Psoas muscle (tissue), 8 donors: Measurements from ENCODE around the gene CDO1. TPM values are rescaled to one million over a fixed set of nuclear protein-coding genes. Genes with fewer than 3 reads are reported as not detected.

Experiments
- ATAC-seq, 4 donors: fragments of 200-7000 bp; cut with Tn5 transposase; one replicate each; pipeline ENCODE4 v1.9.1; 2020; ENCODE audit warnings: moderate library complexity in 3 of 4, mild to moderate bottlenecking in 2 of 4
- DNase-seq, 2 donors: peaks; one replicate each; pipeline ENCODE4 v3.0.0-alpha.2; 2020
- H3K27ac ChIP-seq: fragments of 200-600 bp; one replicate; pipeline ENCODE4 v1.8.0; 2022
- H3K27me3 ChIP-seq, 3 donors: fragments of 200-600 bp in 1 of 3; one replicate each; pipeline versions ENCODE4 v1.6.1 to v1.8.0; 2013 to 2022; ENCODE audit warnings: low read length in 2 of 3, mild to moderate bottlenecking in 2 of 3, moderate library complexity in 1 of 3; ENCODE audit not compliant: insufficient read depth in 3 of 3
- H3K36me3 ChIP-seq, 2 donors: fragments of 200-600 bp in 1 of 2; one replicate each; pipeline versions ENCODE4 v1.6.1 to v1.8.0; 2013 to 2022; ENCODE audit warnings: low read depth in 1 of 2, mild to moderate bottlenecking in 1 of 2, moderate library complexity in 1 of 2; ENCODE audit not compliant: insufficient read depth in 1 of 2
- H3K4me1 ChIP-seq: fragments of 200-600 bp; one replicate; pipeline ENCODE4 v1.8.0; 2022
- H3K4me3 ChIP-seq: fragments of 200-600 bp; one replicate; pipeline ENCODE4 v1.8.0; 2022; ENCODE audit warnings: mild to moderate bottlenecking
- H3K9me3 ChIP-seq: fragments of 200-600 bp; one replicate; pipeline ENCODE4 v1.8.0; 2022
- WGBS, 3 donors: extraction: QIAGEN DNeasy Blood & Tissue Kit; methylation state at CpG; one replicate each; pipeline versions ENCODE4 v1.1.6 to v1.1.7; 2013; 5-methylcytosine and 5-hydroxymethylcytosine counted together
- intact Hi-C, 2 donors: fragments of 100-400 bp; cut with DNase I; formaldehyde crosslinking; loops; one replicate each; pipeline versions ENCODE4 v1.11.0 to v1.14.2; 2022
- polyA plus RNA-seq, 3 donors: library from polyadenylated mRNA; stranded (reverse); fragments of 200-250 nt; gene quantifications; one replicate each; pipeline ENCODE4 v1.2.3, GENCODE V29; 2013
- total RNA-seq, 4 donors: library from RNA; stranded (reverse); fragmentation: NEBNext Ultra II Directional in 2 of 4; extraction: Animal tissue kit (Norgen Biotek cat#: 25700) in 2 of 4; gene quantifications; one replicate each; pipeline versions ENCODE4 v1.2.1 to v1.2.4, GENCODE V29; 2021 to 2023
- TF ChIP-seq, protein P1 (sequence below): fragments of 200-600 bp; IDR thresholded peaks from one replicate; pipeline ENCODE4 v1.8.0; 2022; ENCODE audit warnings: antibody characterized with exemption
- donor health status: healthy with polysubstance abuse.
- donor health status: DM: no; HTN: no; CAD: no; lungs with moderate emphysema.
- donor health status: Bipolar disorder and iron deficiency.
- donor health status: healthy.
- donor health status: DM: yes; HTN: yes; CAD: no.
- donor health status: DM: no; HTN: no; CAD: no.
- donor health status: DM: no; HTN: no; CAD: no.
- donor health status: DM: yes; HTN: yes; CAD: no.

The CDO1 gene
- total and polyA plus RNA-seq, 7 donors, result 1.0 to 5.2 (median 2.7) TPM

GRCh38 chr5:115842952-115843351 lies 26.5 kb upstream of the CDO1 start:
- Histone ChIP-seq H3K9me3 (no peaks in the 10 kb centered on the region), H3K27ac (peak overlapping the region; percentile 96), H3K4me1 (peaks cover 52% of the 10 kb centered on the region), H3K36me3 (peaks cover 0 to 4% of the 10 kb centered on the region in 2 donors), H3K4me3 (peak overlapping the region; percentile 87), H3K27me3 (no peaks in the 10 kb centered on the region)
- TF ChIP-seq, protein P1, sequence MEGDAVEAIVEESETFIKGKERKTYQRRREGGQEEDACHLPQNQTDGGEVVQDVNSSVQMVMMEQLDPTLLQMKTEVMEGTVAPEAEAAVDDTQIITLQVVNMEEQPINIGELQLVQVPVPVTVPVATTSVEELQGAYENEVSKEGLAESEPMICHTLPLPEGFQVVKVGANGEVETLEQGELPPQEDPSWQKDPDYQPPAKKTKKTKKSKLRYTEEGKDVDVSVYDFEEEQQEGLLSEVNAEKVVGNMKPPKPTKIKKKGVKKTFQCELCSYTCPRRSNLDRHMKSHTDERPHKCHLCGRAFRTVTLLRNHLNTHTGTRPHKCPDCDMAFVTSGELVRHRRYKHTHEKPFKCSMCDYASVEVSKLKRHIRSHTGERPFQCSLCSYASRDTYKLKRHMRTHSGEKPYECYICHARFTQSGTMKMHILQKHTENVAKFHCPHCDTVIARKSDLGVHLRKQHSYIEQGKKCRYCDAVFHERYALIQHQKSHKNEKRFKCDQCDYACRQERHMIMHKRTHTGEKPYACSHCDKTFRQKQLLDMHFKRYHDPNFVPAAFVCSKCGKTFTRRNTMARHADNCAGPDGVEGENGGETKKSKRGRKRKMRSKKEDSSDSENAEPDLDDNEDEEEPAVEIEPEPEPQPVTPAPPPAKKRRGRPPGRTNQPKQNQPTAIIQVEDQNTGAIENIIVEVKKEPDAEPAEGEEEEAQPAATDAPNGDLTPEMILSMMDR, result no peak
- DNase-seq, result no peak
- ATAC-seq, result no peak
- WGBS, 3 donors, result 18 to 27% (median 24%) methylated on average over 3 of the region's 3 CpGs
- intact Hi-C loops, result loop anchor here (5.0 to 10.0 kb wide), 5 partner anchors 216 to 531 kb away; partner anchors contain the start of genes TMED7 (in 2 of the 2), COMMD10 (in 1 of the 2) and FEM1C (in 1 of the 2)

GRCh38 chr5:115842089-115842935 lies 25.9 kb upstream of the CDO1 start:
- Histone ChIP-seq H3K27me3 (no peaks in the 10 kb centered on the region), H3K27ac (peak overlapping the region; percentile 96), H3K9me3 (no peaks in the 10 kb centered on the region), H3K4me3 (peak overlapping the region; percentile 87), H3K4me1 (peaks cover 53% of the 10 kb centered on the region), H3K36me3 (peaks cover 0 to 11% of the 10 kb centered on the region in 2 donors)
- intact Hi-C loops, result loop anchor here (5.0 to 10.0 kb wide), 5 partner anchors 215 to 530 kb away; partner anchors contain the start of genes TMED7 (in 2 of the 2), COMMD10 (in 1 of the 2) and FEM1C (in 1 of the 2)
- DNase-seq, result no peak
- peak; percentile 77 to 81 (median 78) for ATAC-seq
- WGBS, 3 donors, result 0% methylated on average over 53 to 68 of the region's 68 CpGs
- TF ChIP-seq, protein P1, result peak; percentile 24

DNA sequence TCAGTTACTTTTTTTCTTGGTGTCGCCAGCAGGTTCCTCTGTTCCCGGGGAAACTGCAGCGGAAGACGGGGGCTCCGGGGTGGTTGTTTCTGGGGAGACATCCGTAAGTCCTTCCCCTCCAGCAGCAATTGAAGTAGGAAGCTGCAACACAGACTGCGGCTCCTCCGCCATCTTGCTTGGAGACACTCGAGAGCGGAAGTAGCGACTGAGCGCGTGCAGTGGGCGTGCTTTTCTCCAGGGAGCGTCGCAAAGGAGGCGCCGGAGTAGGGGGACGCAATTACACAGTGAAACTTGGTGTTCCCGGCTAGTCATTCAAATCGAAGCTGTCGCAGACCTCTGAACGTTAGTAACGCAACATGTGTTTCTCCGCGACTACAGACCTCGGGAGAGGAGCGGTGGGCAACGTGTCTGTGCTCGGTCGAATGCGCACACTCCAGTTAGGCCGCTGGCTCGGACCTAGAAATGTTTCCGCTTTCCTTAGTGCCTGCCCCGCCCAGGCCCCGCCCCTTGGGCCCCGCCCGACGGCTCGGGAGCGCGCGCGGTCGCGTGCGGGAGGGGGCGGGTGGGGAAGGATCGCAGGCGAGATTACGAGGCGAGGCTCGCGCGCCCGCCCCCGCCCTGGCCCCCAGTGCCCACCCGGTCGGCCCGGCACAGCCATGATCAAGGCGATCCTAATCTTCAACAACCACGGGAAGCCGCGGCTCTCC lies 25.1 kb upstream of the CDO1 start, which contains the start of the genes AP3S1 and ATG12:
AP3S1 (plus strand) TSS at position 554 of the 707 bp plus-strand sequence; CDS start at position 657, 103 bp downstream.
ATG12 (minus strand) TSS at position 184 of the 707 bp plus-strand sequence; CDS start at position 171, 13 bp downstream.
- peak; percentile 95 to 96 (median 96) for ATAC-seq
- 8 to 19% (median 17%) methylated on average over 57 to 65 of the region's 65 CpGs for WGBS, 3 donors

DNA sequence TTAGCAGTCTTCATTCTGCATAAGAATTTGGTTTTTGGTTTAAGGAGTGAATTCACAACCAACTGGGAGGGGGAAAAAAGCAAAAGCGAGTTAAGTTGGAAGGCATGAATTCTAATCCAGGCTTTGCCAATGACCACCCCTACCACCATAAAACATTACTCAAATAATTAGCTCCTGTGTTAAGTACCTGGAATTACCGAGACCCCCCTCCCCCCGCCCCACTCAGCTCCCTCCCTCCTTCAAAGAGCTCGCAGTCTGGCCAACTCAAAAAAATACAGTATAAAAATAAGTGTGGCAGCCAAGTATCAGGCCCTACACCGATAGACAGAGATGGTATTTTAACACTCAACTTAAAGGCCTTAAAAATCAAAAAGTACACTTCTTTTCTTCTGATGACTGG lies 24.4 kb upstream of the CDO1 start:
- Histone ChIP-seq H3K4me3 (peak overlapping the region; percentile 87), H3K4me1 (peaks cover 53% of the 10 kb centered on the region), H3K36me3 (peaks cover 0 to 25% of the 10 kb centered on the region in 2 donors), H3K27me3 (no peaks in the 10 kb centered on the region), H3K27ac (peak overlapping the region; percentile 96), H3K9me3 (no peaks in the 10 kb centered on the region)
- ATAC-seq (no peak), DNase-seq (no peak)
- intact Hi-C loops, result loop anchor here (5.0 to 10.0 kb wide), 5 partner anchors 214 to 529 kb away; partner anchors contain the start of genes TMED7 (in 2 of the 2), COMMD10 (in 1 of the 2) and FEM1C (in 1 of the 2)
- 0 to 2% (median 1%) methylated on average over 5 of the region's 5 CpGs for WGBS, 3 donors
- TF ChIP-seq, protein P1, result no peak

More for the DNA sequence above, 25.1 kb upstream of the CDO1 start, which contains the start of the genes AP3S1 and ATG12:
- intact Hi-C loops, result loop anchor here (5.0 to 10.0 kb wide), 5 partner anchors 214 to 529 kb away; partner anchors contain the start of genes TMED7 (in 2 of the 2), COMMD10 (in 1 of the 2) and FEM1C (in 1 of the 2)
- Histone ChIP-seq H3K36me3 (peaks cover 0 to 19% of the 10 kb centered on the region in 2 donors), H3K27me3 (no peaks in the 10 kb centered on the region), H3K4me1 (peaks cover 53% of the 10 kb centered on the region), H3K4me3 (peak within 1 kb of the TSS; percentile 87), H3K27ac (peak within 1 kb of the TSS; percentile 96), H3K9me3 (no peaks in the 10 kb centered on the region)
- DNase-seq, result peak; percentile 92 to 95
- TF ChIP-seq, protein P1, result no peak
